GM12878 (cell line): ENCODE results near the gene YY1. TPM values are rescaled to one million over a fixed set of nuclear protein-coding genes. Genes with fewer than 3 reads are reported as not detected.
A peak's percentile ranks its signal among the peaks of the same experiment; 100 is the strongest.

Experiments used
- BCL11A ChIP-seq: IDR thresholded peaks from 2 replicates; pipeline ENCODE4 v1.6.1; 2011; ENCODE audit warnings: low read depth, low read length
- DPF2 ChIP-seq: fragments of 450-650 bp; IDR thresholded peaks from 2 replicates; pipeline ENCODE4 v1.6.1; 2017; ENCODE audit warnings: mild to moderate bottlenecking
- EGR1 ChIP-seq, 2 experiments: IDR thresholded peaks; 1 replicate in 1 of 2; 2 replicates in 1 of 2; pipeline ENCODE4 v1.6.1; 2011 to 2012; ENCODE audit warnings: low read depth in 2 of 2, low read length in 2 of 2, borderline replicate concordance in 1 of 2, mild to moderate bottlenecking in 1 of 2, moderate library complexity in 1 of 2
- EP300 ChIP-seq, 2 experiments: fragments of 150-350 bp in 1 of 2; IDR thresholded peaks; 2 replicates each; pipeline ENCODE4 v1.6.1; 2011 to 2012; ENCODE audit warnings: low read depth in 2 of 2, low read length in 2 of 2, borderline replicate concordance in 1 of 2, improper control_type of control experiment in 1 of 2, inconsistent platforms in 1 of 2; ENCODE audit not compliant: control insufficient read depth in 1 of 2
- ETV6 ChIP-seq, 2 experiments: fragments of 450-650 bp in 1 of 2; IDR thresholded peaks in 1 of 2; conservative IDR thresholded peaks in 1 of 2; 2 replicates each; pipeline ENCODE4 v1.6.1; 2014; ENCODE audit warnings: antibody characterized with exemption in 1 of 2, borderline replicate concordance in 1 of 2, low read depth in 1 of 2, mild to moderate bottlenecking in 1 of 2, moderate library complexity in 1 of 2
- GABPA ChIP-seq: IDR thresholded peaks from 2 replicates; pipeline ENCODE4 v1.6.1; 2014; ENCODE audit warnings: antibody characterized with exemption, low read depth, mild to moderate bottlenecking, inconsistent platforms
- IKZF1 ChIP-seq: fragments of 450-650 bp; conservative IDR thresholded peaks from 2 replicates; pipeline ENCODE4 v1.6.1; 2017; ENCODE audit warnings: antibody characterized with exemption, mild to moderate bottlenecking
- IKZF2 ChIP-seq, 2 experiments: fragments of 450-650 bp; IDR thresholded peaks; 2 replicates each; pipeline ENCODE4 v1.6.1; 2017; ENCODE audit warnings: mild to moderate bottlenecking in 2 of 2, moderate library complexity in 2 of 2
- NR2C2 ChIP-seq: IDR thresholded peaks from 2 replicates; pipeline ENCODE4 v1.6.1; 2011; ENCODE audit warnings: borderline replicate concordance, low read depth; ENCODE audit not compliant: control insufficient read depth, insufficient read length
- POLR2A ChIP-seq: IDR thresholded peaks from 2 replicates; pipeline ENCODE4 v1.6.1; 2011; ENCODE audit warnings: low read depth, mild to moderate bottlenecking, low read length
- POLR2AphosphoS5 ChIP-seq: IDR thresholded peaks from 2 replicates; pipeline ENCODE4 v1.6.1; 2011; ENCODE audit warnings: mild to moderate bottlenecking, low read length, inconsistent platforms
- RAD51 ChIP-seq: fragments of 450-650 bp; IDR thresholded peaks from 2 replicates; pipeline ENCODE4 v1.6.1; 2016; ENCODE audit warnings: moderate library complexity, mild to moderate bottlenecking, inconsistent platforms
- SMC3 ChIP-seq: IDR thresholded peaks from 2 replicates; pipeline ENCODE4 v1.6.1; 2011; ENCODE audit warnings: low read length, improper control_type of control experiment, borderline replicate concordance
- ZNF207 ChIP-seq: fragments of 450-650 bp; IDR thresholded peaks from 2 replicates; pipeline ENCODE4 v1.6.1; 2014; ENCODE audit warnings: antibody characterized with exemption, mild to moderate bottlenecking, borderline replicate concordance
- polyA plus RNA-seq, 11 experiments: library from polyadenylated mRNA; depleted of rRNA in 4 of 11; unstranded in 6 of 11; stranded (reverse) in 5 of 11; fragments of >200 nt; fragmentation: Nextera tagmentation in 4 of 11; fragmentation: Illumina TruSeq in 1 of 11; extraction: Ambion mirVana in 4 of 11; extraction: Trizol in 1 of 11; gene quantifications; 1 replicate in 1 of 11; 2 replicates in 10 of 11; pipeline versions ENCODE4 v1.2.1 to v1.2.3, GENCODE V29; 2011 to 2016; ENCODE audit warnings: inconsistent platforms in 2 of 11, missing spikeins in 2 of 11, low read depth in 1 of 11
- total RNA-seq, 4 experiments: library from RNA; depleted of rRNA in 3 of 4; stranded (reverse); fragments of >200 nt in 3 of 4; fragmentation: Illumina TruSeq in 1 of 4; extraction: Trizol in 1 of 4; gene quantifications; 2 replicates each; pipeline versions ENCODE4 v1.2.1 to v1.2.3, GENCODE V29; 2013 to 2021
- TF ChIP-seq, protein P1 (sequence below): fragments of 450-650 bp; formaldehyde crosslinking; IDR thresholded peaks from 2 replicates; pipeline ENCODE4 v1.4.0; 2022; ENCODE audit warnings: mild to moderate bottlenecking, moderate library complexity
- TF ChIP-seq, protein P2 (sequence below): IDR thresholded peaks from 2 replicates; pipeline ENCODE4 v1.6.1; 2011; ENCODE audit warnings: borderline replicate concordance, low read depth, mild to moderate bottlenecking, moderate library complexity, low read length; ENCODE audit not compliant: insufficient read depth, poor library complexity, severe bottlenecking
- TF ChIP-seq, protein P3 (sequence below): fragments of 450-650 bp; IDR thresholded peaks from 2 replicates; pipeline ENCODE4 v1.6.1; 2014; ENCODE audit warnings: mild to moderate bottlenecking
- TF ChIP-seq, protein P4 (sequence below): IDR thresholded peaks from 2 replicates; pipeline ENCODE4 v1.6.1; 2012; ENCODE audit warnings: low read depth, low read length, improper control_type of control experiment
- TF ChIP-seq, protein P5 (sequence below): fragments of 450-650 bp; IDR thresholded peaks from 2 replicates; pipeline ENCODE4 v1.6.1; 2017; ENCODE audit warnings: antibody characterized with exemption, mild to moderate bottlenecking, moderate library complexity

Gene YY1
- total and polyA plus RNA-seq, 10 of the 15 experiments (the other 5 are each of a cell fraction or from before 2014, with no cell fraction given): 23.7 to 74.0 (median 39.9) TPM

DNA sequence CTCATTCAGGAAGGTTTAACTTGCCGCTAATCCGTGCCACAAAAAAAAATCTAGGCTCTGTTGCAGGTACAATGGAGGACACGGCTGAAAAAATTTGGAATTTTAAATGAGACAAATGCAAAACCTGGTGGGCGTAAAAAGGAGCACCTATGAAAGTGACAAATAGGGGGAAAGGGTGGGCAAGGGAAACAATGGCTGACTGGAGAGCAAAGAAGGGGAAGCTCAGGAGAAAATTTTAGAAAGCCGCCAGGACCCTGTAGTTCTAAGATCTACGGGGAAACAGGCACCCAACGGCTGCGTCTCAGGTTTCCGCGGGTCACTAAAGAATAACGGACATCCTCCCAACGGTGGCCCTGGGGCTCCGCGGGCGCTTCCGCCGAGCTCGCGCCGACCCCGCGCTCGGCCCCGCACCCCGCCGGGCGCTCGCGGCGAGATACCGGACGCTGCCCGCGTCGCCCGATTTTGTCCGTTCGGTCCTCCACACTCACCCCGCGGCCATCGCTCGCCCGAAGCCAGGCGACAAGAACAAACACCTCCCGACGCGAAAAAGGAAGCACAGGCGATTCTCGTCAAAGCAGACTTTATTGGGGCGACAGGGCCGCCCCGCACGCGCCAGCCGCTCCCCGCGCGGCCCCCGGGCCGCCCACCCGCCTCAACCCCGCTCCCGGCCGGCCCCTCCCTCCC, 1.1 kb upstream of the YY1 start (continued):
- TF ChIP-seq, protein P1, sequence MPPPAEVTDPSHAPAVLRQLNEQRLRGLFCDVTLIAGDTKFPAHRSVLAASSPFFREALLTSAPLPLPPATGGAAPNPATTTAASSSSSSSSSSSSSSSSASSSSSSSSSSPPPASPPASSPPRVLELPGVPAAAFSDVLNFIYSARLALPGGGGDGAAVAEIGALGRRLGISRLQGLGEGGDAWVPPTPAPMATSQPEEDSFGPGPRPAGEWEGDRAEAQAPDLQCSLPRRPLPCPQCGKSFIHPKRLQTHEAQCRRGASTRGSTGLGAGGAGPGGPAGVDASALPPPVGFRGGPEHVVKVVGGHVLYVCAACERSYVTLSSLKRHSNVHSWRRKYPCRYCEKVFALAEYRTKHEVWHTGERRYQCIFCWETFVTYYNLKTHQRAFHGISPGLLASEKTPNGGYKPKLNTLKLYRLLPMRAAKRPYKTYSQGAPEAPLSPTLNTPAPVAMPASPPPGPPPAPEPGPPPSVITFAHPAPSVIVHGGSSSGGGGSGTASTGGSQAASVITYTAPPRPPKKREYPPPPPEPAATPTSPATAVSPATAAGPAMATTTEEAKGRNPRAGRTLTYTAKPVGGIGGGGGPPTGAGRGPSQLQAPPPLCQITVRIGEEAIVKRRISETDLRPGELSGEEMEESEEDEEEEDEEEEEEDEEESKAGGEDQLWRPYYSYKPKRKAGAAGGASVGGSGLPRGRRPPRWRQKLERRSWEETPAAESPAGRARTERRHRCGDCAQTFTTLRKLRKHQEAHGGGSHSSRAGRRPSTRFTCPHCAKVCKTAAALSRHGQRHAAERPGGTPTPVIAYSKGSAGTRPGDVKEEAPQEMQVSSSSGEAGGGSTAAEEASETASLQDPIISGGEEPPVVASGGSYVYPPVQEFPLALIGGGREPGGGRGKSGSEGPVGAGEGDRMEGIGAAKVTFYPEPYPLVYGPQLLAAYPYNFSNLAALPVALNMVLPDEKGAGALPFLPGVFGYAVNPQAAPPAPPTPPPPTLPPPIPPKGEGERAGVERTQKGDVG (CRISPR knock-in tag): no peak
- TF ChIP-seq GABPA (peak; percentile 88), SMC3 (no peak), POLR2A (peak; percentile 11; the same call in 1 of the 2 replicates), IKZF2 (IDR thresholded peaks at IDR 0.05) (no peak), BCL11A (peak; percentile 8; the same call in 1 of the 2 replicates), EGR1 (IDR thresholded peaks at IDR 0.05; ENCODE audit: borderline replicate concordance in 1 of 2, low read depth in 2 of 2, low read length in 2 of 2) (0 out of 3 replicates have a peak, but pooled peaks of 1 of the 2 experiments have one; percentile 26), RAD51 (no peak), ZNF207 (peak; percentile 44; the same call in 1 of the 2 replicates), IKZF1 (peak; percentile 68), ETV6 (conservative IDR thresholded peaks at IDR 0.05 in 1 of 2, IDR thresholded peaks at IDR 0.05 in 1 of 2; ENCODE audit: borderline replicate concordance in 1 of 2, low read depth in 1 of 2) (no peak; a peak in 1 of 4 replicates), POLR2AphosphoS5 (peak; percentile 72), EP300 (IDR thresholded peaks at IDR 0.05; ENCODE audit: borderline replicate concordance in 1 of 2, control insufficient read depth in 1 of 2, low read depth in 2 of 2, low read length in 2 of 2) (no peak), DPF2 (peak; percentile 65; the same call in 1 of the 2 replicates), NR2C2 (no peak)
- TF ChIP-seq, protein P2, sequence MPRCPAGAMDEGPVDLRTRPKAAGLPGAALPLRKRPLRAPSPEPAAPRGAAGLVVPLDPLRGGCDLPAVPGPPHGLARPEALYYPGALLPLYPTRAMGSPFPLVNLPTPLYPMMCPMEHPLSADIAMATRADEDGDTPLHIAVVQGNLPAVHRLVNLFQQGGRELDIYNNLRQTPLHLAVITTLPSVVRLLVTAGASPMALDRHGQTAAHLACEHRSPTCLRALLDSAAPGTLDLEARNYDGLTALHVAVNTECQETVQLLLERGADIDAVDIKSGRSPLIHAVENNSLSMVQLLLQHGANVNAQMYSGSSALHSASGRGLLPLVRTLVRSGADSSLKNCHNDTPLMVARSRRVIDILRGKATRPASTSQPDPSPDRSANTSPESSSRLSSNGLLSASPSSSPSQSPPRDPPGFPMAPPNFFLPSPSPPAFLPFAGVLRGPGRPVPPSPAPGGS: no peak
- TF ChIP-seq, protein P3, sequence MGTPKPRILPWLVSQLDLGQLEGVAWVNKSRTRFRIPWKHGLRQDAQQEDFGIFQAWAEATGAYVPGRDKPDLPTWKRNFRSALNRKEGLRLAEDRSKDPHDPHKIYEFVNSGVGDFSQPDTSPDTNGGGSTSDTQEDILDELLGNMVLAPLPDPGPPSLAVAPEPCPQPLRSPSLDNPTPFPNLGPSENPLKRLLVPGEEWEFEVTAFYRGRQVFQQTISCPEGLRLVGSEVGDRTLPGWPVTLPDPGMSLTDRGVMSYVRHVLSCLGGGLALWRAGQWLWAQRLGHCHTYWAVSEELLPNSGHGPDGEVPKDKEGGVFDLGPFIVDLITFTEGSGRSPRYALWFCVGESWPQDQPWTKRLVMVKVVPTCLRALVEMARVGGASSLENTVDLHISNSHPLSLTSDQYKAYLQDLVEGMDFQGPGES: no peak
- TF ChIP-seq, protein P4, sequence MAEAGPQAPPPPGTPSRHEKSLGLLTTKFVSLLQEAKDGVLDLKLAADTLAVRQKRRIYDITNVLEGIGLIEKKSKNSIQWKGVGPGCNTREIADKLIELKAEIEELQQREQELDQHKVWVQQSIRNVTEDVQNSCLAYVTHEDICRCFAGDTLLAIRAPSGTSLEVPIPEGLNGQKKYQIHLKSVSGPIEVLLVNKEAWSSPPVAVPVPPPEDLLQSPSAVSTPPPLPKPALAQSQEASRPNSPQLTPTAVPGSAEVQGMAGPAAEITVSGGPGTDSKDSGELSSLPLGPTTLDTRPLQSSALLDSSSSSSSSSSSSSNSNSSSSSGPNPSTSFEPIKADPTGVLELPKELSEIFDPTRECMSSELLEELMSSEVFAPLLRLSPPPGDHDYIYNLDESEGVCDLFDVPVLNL: no peak
- TF ChIP-seq, protein P5, sequence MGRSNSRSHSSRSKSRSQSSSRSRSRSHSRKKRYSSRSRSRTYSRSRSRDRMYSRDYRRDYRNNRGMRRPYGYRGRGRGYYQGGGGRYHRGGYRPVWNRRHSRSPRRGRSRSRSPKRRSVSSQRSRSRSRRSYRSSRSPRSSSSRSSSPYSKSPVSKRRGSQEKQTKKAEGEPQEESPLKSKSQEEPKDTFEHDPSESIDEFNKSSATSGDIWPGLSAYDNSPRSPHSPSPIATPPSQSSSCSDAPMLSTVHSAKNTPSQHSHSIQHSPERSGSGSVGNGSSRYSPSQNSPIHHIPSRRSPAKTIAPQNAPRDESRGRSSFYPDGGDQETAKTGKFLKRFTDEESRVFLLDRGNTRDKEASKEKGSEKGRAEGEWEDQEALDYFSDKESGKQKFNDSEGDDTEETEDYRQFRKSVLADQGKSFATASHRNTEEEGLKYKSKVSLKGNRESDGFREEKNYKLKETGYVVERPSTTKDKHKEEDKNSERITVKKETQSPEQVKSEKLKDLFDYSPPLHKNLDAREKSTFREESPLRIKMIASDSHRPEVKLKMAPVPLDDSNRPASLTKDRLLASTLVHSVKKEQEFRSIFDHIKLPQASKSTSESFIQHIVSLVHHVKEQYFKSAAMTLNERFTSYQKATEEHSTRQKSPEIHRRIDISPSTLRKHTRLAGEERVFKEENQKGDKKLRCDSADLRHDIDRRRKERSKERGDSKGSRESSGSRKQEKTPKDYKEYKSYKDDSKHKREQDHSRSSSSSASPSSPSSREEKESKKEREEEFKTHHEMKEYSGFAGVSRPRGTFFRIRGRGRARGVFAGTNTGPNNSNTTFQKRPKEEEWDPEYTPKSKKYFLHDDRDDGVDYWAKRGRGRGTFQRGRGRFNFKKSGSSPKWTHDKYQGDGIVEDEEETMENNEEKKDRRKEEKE: 0 out of 2 replicates have a peak, but pooled peaks have one; percentile 17
